ENCODE results near the gene RNF168.
"Not testable (repeated sequence)": the region's sequence is repeated elsewhere in the genome, so short reads cannot be mapped to it uniquely, and the experiment has no call there.

The RNF168 gene

GRCh38 chr3:196514913-196515621, 11.5 kb upstream of the RNF168 start, which contains the start of gene SMCO1:
Gene SMCO1 (minus strand): TSS chr3:196515346. CDS start chr3:196515209, 137 bp downstream.
- no peak for DNase-seq

DNA sequence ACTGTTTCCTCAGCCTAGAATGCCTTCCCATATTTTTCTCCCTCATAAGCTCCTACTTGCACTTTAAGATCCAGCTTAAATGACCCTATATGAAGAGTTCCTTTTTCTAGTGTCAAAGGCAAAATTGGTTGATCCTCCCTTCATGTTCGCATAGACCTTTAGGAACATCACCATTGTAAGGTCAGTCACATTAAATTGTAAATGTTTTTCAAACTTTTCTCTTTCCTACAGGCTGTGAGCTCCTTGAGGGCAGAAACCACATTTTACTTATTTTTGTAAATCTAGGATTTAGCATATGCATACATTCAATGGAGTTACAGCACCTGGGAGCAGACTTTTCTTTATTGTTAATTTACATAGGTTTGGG, 10.8 kb upstream of the RNF168 start:
- no peak for DNase-seq

DNA sequence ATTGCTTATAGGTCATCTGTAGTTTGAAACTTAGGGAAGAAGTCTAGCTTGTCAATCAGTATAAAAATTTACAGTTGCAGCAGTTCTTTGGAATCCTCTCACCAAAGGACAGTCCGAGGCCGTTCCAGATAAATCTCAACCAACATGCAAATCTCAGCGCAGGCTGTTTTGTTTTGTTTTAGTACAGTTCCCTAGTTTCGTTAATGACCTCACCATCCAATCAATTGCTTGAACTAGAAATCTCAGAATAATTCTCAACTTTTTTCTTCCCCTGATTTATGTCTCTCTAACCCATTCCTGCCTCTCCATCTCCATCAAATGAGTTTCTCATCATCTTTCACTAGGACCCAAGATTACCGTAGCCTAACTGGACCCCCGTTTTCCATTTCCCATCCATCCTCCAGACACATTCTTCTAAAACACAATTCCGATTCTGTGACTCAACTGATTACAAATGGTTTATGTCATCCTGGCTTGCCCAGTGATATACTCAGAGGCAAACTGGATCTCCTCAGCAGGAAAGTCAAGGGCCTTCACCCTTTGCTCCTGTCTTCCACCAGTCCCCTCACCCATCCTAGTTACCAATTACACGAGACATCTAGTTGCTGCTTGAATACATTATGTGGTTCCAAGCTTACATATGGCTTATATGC, 10.3 kb upstream of the RNF168 start:
- DNase-seq, result no peak

GRCh38 chr3:196511646-196512425, 8.3 kb upstream of the RNF168 start:
- not testable (repeated sequence) for DNase-seq

DNA sequence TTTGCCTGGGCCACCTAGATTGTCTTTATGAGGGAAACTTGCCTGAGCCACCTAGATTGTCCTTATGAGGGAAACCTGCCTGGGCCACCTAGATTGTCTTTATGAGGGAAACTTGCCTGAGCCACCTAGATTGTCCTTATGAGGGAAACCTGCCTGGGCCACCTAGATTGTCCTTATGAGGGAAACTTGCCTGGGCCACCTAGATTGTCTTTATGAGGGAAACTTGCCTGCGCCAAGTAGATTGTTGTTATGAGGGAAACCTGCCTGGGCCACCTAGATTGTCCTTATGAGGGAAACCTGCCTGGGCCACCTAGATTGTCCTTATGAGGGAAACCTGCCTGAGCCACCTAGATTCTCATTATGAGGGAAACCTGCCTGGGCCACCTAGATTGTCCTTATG, 7.5 kb upstream of the RNF168 start:
- DNase-seq, result not testable (repeated sequence)

GRCh38 chr3:196506687-196507086, 3.1 kb upstream of the RNF168 start:
- no peak for DNase-seq

DNA sequence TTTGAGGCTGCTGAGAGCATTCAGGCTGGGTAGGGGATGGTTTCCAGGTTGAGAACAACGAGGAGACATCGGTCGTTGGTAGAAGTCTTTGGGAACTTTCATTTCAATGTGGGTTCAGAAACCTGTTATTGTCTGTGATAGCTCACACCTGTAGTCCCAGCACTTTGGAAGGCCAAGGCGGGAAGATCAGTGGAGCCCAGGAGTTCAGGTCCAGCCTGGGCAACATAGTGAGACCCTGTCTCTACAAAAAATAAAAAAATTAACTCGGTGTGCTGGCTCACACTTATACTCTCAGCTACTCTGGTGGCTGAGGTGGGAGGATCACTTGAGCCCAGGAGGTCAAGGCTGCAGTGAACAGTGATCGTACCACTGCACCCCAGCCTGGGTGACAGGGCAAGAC, 988 bp upstream of the RNF168 start:
- DNase-seq, result no peak

DNA sequence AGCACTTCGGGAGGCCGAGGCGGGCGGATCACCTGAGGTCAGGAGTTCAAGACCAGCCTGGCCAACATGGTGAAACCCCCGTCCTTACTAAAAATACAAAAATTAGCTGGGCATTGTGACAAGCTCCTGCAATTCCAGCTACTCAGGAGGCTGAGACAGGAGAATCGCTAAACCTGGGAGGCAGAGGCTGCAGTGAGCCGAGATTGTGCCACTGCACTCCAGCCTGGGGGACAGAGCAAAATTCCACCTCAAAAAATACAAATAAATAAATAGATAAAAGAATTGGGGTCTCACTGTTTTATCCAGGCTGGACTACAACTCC, 470 bp upstream of the RNF168 start:
- DNase-seq, result not testable (repeated sequence)

DNA sequence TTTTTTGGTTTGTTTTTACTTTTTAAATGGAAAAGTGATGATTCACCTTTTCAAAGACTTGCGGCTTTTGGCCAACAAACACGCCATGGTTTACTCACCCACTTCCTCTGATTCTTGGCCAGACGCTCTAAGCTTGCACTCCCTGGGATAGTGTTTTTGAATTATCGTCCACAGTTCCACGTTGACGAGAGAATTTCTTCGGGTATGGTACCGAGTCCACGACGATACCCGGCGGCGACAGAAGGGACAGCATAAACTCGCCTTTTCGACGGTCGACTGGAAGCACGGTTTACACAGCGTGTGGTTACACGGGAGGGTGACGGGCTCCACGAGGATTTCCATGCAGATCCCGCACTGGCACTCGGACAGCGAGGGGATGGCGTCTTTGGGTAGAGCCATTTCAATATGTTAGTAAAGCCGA, 783 bp downstream of the RNF168 start:
- DNase-seq, result no peak

- no peak for DNase-seq
Observed at GRCh38 chr3:196501316-196502044, 2.1 kb downstream of the RNF168 start.

GRCh38 chr3:196499807-196500524, 3.6 kb downstream of the RNF168 start:
- DNase-seq, result no peak

GRCh38 chr3:196499061-196499460, 4.5 kb downstream of the RNF168 start:
- DNase-seq, result no peak

- DNase-seq, result no peak
Observed at GRCh38 chr3:196498297-196498696, 5.3 kb downstream of the RNF168 start.

DNA sequence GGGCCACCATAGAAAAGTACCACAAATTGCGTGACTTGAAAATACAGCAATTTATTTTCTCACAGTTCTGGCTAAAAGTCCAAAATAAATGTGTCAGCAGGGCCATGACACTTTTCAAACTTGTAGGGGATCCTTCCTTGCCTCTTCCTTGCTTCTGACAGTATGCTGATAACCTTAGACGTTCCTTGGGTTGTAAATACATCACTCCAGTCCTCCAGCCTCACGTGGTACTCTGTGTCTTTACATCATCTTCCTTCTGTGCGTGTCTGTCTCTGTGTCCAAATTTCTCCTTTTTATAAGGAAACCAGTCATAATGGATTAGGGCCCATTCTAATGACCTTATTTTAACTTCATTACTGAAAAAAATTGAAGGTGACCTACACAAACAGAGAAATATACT, 7.4 kb downstream of the RNF168 start:
- no peak for DNase-seq

GRCh38 chr3:196493292-196493691, 10.3 kb downstream of the RNF168 start:
- DNase-seq, result no peak

DNA sequence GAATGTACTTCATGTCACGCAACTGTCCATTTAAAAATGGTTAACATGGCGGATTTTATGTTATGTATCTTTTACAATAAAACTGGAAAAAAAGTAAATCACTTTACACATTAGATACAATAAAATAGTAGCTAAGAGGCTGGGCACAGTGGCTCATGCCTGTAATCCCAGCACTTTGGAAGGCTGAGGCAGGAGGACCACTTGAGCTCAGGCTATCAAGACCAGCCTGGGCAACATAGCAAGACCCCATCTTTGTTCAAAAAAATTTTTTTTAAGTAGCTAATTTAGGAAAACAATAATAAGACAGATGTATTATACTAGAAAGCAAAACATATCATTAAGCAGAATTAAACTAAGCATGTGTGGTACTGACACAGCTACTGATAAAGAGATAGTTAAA, 11.5 kb downstream of the RNF168 start:
- DNase-seq, result no peak

- DNase-seq, result no peak
Observed at GRCh38 chr3:196489747-196490146, 13.8 kb downstream of the RNF168 start.

GRCh38 chr3:196486263-196486662, 17.3 kb downstream of the RNF168 start:
- DNase-seq, result no peak

DNA sequence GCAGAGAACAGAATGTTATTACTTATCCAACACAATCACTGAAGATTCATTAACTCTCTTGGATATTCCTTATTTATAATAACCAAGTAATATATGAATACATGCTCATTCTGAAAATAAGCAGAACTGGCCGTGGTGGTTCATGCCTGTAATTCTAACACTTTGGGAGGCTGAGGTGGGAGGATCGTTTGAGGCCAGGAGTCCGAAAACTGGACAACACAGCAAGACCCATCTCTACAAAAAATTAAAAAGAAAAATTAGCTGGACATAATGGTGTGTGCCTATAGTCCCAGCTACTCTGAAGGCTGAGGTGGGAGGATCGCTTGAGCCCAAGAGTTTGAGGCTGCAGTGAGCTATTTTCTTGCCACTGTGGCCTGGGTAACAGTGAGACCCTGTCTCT, 25.9 kb downstream of the RNF168 start:
- no peak for DNase-seq

- no peak for DNase-seq
Observed at GRCh38 chr3:196472286-196472685, 31.3 kb downstream of the RNF168 start.

GRCh38 chr3:196471551-196471950, 32.0 kb downstream of the RNF168 start:
- no peak for DNase-seq

DNA sequence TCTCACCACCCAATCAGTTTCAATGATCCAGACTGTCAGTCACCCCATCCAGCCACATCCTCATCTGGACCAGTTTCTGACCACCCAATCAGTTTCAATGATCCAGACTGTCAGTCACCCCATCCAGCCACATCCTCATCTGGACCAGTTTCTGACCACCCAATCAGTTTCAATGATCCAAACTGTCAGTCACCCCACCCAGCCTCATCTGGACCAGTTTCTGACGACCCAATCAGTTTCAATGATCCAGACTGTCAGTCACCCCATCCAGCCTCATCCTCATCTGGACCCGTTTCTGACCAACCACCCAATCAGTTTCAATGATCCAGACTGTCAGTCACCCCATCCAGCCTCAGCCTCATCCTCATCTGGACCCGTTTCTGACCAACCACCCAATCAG, 33.4 kb downstream of the RNF168 start:
- not testable (repeated sequence) for DNase-seq

- DNase-seq, result no peak
Observed at GRCh38 chr3:196463804-196464203, 39.8 kb downstream of the RNF168 start.
